IMR-90 (cell line): ENCODE results near the gene EXOC3L4. TPM values are rescaled to one million over a fixed set of nuclear protein-coding genes. Genes with fewer than 3 reads are reported as not detected.

Experiments used
- ATAC-seq: fragments of 200-7000 bp; cut with Tn5 transposase; 2 replicates; pipeline ENCODE4 v1.9.1; 2020; ENCODE audit warnings: low read depth, mild to moderate bottlenecking, moderate library complexity
- BruUV-seq: library from RNA; stranded (reverse); fragments of 400-500 nt; replicated peaks from 2 replicates; lab custom pipeline; 2021; lab: Mats Ljungman, UMichigan
- CTCF ChIA-PET: fragments of 300-600 bp; formaldehyde crosslinking; extraction: SDS; loops from one replicate; lab custom pipeline; 2021; ENCODE audit warnings: antibody characterized with exemption; lab: Yijun Ruan, JAX
- POLR2A ChIA-PET: fragments of 300-600 bp; sonication (Branson Sonifier 250); formaldehyde crosslinking; loops from one replicate; lab custom pipeline; 2022; ENCODE audit warnings: antibody characterized with exemption; ENCODE audit not compliant: unreplicated experiment; lab: Charles Lee
- DNase-seq: peaks from one replicate; pipeline ENCODE4 v3.0.0; 2013
- H2AFZ ChIP-seq: replicated peaks from 2 replicates; pipeline ENCODE3; 2013; ENCODE audit warnings: low read length, mild to moderate bottlenecking; ENCODE audit not compliant: poor library complexity
- H2AK5ac ChIP-seq: 2 replicates; pipeline ENCODE4 v1.6.1; 2013; ENCODE audit warnings: low read depth, low read length, inconsistent platforms
- H2AK9ac ChIP-seq: replicated peaks from 2 replicates; pipeline ENCODE3; 2013; ENCODE audit warnings: mild to moderate bottlenecking, low read depth, low read length, moderate library complexity; ENCODE audit not compliant: poor library complexity
- H2BK120ac ChIP-seq: 2 replicates; pipeline ENCODE4 v1.6.1; 2013; ENCODE audit warnings: low read depth, low read length, inconsistent platforms
- H2BK15ac ChIP-seq: 3 replicates; pipeline ENCODE4 v1.6.1; 2013; ENCODE audit warnings: low read depth, low read length, inconsistent platforms
- H2BK20ac ChIP-seq: 2 replicates; pipeline ENCODE4 v1.6.1; 2013; ENCODE audit warnings: low read depth, mild to moderate bottlenecking, inconsistent platforms, low read length, moderate library complexity
- H2BK5ac ChIP-seq: 2 replicates; pipeline ENCODE4 v1.6.1; 2013; ENCODE audit warnings: mild to moderate bottlenecking, low read depth, low read length, inconsistent platforms; ENCODE audit not compliant: poor library complexity, severe bottlenecking
- H3K14ac ChIP-seq: replicated peaks from 2 replicates; pipeline ENCODE4 v1.6.1; 2013; ENCODE audit warnings: low read depth, low read length, inconsistent platforms
- H3K18ac ChIP-seq: 2 replicates; pipeline ENCODE4 v1.6.1; 2013; ENCODE audit warnings: low read depth, low read length, control low read depth
- H3K23ac ChIP-seq: 2 replicates; pipeline ENCODE4 v1.6.1; 2013; ENCODE audit warnings: low read depth, low read length, inconsistent platforms
- H3K27ac ChIP-seq: 2 replicates; pipeline ENCODE4 v1.5.1; 2013; ENCODE audit warnings: mild to moderate bottlenecking, control low read depth, low read length; ENCODE audit not compliant: insufficient read depth
- H3K27me3 ChIP-seq: 2 replicates; pipeline ENCODE4 v1.6.1; 2013; ENCODE audit warnings: low read length; ENCODE audit not compliant: control insufficient read depth, insufficient read depth
- H3K36me3 ChIP-seq: 2 replicates; pipeline ENCODE4 v1.6.1; 2013; ENCODE audit warnings: low read length, mixed read lengths; ENCODE audit not compliant: control insufficient read depth, insufficient read depth
- H3K4ac ChIP-seq: 2 replicates; pipeline ENCODE4 v1.6.1; 2013; ENCODE audit warnings: low read depth, low read length, inconsistent platforms
- H3K4me1 ChIP-seq: 2 replicates; pipeline ENCODE4 v1.6.1; 2013; ENCODE audit warnings: low read length, mixed read lengths; ENCODE audit not compliant: control insufficient read depth, insufficient read depth
- H3K4me2 ChIP-seq: 2 replicates; pipeline ENCODE4 v1.6.1; 2013; ENCODE audit warnings: low read depth, mild to moderate bottlenecking, control low read depth, low read length, moderate library complexity
- H3K4me3 ChIP-seq: 2 replicates; pipeline ENCODE4 v1.5.1; 2013; ENCODE audit warnings: low read depth, mild to moderate bottlenecking, control low read depth, low read length, moderate library complexity; ENCODE audit not compliant: insufficient read depth
- H3K56ac ChIP-seq: 2 replicates; pipeline ENCODE4 v1.6.1; 2013; ENCODE audit warnings: low read length, inconsistent platforms; ENCODE audit not compliant: insufficient read depth; ENCODE audit errors: extremely low read depth
- H3K79me1 ChIP-seq, 2 experiments: 2 replicates each; pipeline ENCODE4 v1.6.1; 2013; ENCODE audit warnings: low read length in 2 of 2, inconsistent platforms in 1 of 2, low read depth in 1 of 2
- H3K9ac ChIP-seq: 2 replicates; pipeline ENCODE4 v1.6.1; 2013; ENCODE audit warnings: low read depth, low read length, control low read depth
- H3K9me1 ChIP-seq: 2 replicates; pipeline ENCODE4 v1.6.1; 2013; ENCODE audit warnings: low read length, inconsistent platforms; ENCODE audit not compliant: insufficient read depth
- H3K9me3 ChIP-seq: 2 replicates; pipeline ENCODE4 v1.6.1; 2013; ENCODE audit warnings: low read length; ENCODE audit not compliant: control insufficient read depth, insufficient read depth
- H4K20me1 ChIP-seq: 2 replicates; pipeline ENCODE4 v1.6.1; 2013; ENCODE audit warnings: low read length, inconsistent platforms; ENCODE audit not compliant: insufficient read depth
- H4K5ac ChIP-seq: 2 replicates; pipeline ENCODE4 v1.6.1; 2013; ENCODE audit warnings: mild to moderate bottlenecking, low read depth, low read length, control low read depth
- H4K8ac ChIP-seq, 2 experiments: 2 replicates each; pipeline ENCODE4 v1.6.1; 2013; ENCODE audit warnings: low read depth in 2 of 2, low read length in 2 of 2, control low read depth in 1 of 2, inconsistent platforms in 1 of 2
- H4K91ac ChIP-seq: 2 replicates; pipeline ENCODE4 v1.6.1; 2013; ENCODE audit warnings: low read depth, low read length, inconsistent platforms; ENCODE audit not compliant: insufficient read depth
- BHLHE40 ChIP-seq: fragments of 150-350 bp; IDR thresholded peaks from 2 replicates; pipeline ENCODE4 v1.6.1; 2016; ENCODE audit warnings: mild to moderate bottlenecking, low read depth, low read length
- CEBPB ChIP-seq: IDR thresholded peaks from 2 replicates; pipeline ENCODE4 v1.6.1; 2012; ENCODE audit warnings: low read depth, low read length, improper control_type of control experiment
- CHD1 ChIP-seq: IDR thresholded peaks from 2 replicates; pipeline ENCODE4 v1.6.1; 2012; ENCODE audit warnings: low read depth, low read length, improper control_type of control experiment
- FOS ChIP-seq: fragments of 150-350 bp; IDR thresholded peaks from 2 replicates; pipeline ENCODE4 v1.6.1; 2016; ENCODE audit warnings: low read depth, low read length
- MAFK ChIP-seq: IDR thresholded peaks from 2 replicates; pipeline ENCODE4 v1.6.1; 2012; ENCODE audit warnings: low read depth, low read length, improper control_type of control experiment
- MAZ ChIP-seq: IDR thresholded peaks from 2 replicates; pipeline ENCODE4 v1.6.1; 2012; ENCODE audit warnings: low read depth, mild to moderate bottlenecking, low read length, improper control_type of control experiment, moderate library complexity, borderline replicate concordance
- NFE2L2 ChIP-seq: fragments of 150-350 bp; IDR thresholded peaks from 2 replicates; pipeline ENCODE4 v1.6.1; 2016; ENCODE audit warnings: low read depth, mild to moderate bottlenecking, low read length
- POLR2A ChIP-seq: IDR thresholded peaks from 2 replicates; pipeline ENCODE4 v1.6.1; 2012; ENCODE audit warnings: mild to moderate bottlenecking, low read depth, low read length
- RAD21 ChIP-seq: IDR thresholded peaks from 2 replicates; pipeline ENCODE4 v1.6.1; 2012; ENCODE audit warnings: low read length, improper control_type of control experiment
- RCOR1 ChIP-seq: IDR thresholded peaks from 2 replicates; pipeline ENCODE4 v1.6.1; 2012; ENCODE audit warnings: mild to moderate bottlenecking, low read length, improper control_type of control experiment; ENCODE audit not compliant: insufficient replicate concordance
- RFX5 ChIP-seq: IDR thresholded peaks from 2 replicates; pipeline ENCODE4 v1.8.0; 2012; ENCODE audit warnings: low read depth, mild to moderate bottlenecking, low read length, moderate library complexity
- SMC3 ChIP-seq: fragments of 150-350 bp; IDR thresholded peaks from 2 replicates; pipeline ENCODE4 v1.6.1; 2016; ENCODE audit warnings: low read depth, mild to moderate bottlenecking, antibody characterized with exemption, low read length, moderate library complexity
- WGBS, 2 experiments: methylation state at CpG; one replicate each; pipeline versions ENCODE4 v1.1.5 to v1.1.7; 2013; ENCODE audit warnings: missing lambda C conversion rate in 2 of 2; ENCODE audit not compliant: insufficient read length in 1 of 2; ENCODE audit errors: extremely low coverage in 2 of 2; 5-methylcytosine and 5-hydroxymethylcytosine counted together
- dilution Hi-C: fragments of 300-500 bp; cut with HindIII; formaldehyde crosslinking; loops from one replicate; pipeline ENCODE4 v1.14.3; 2018; ENCODE audit warnings: low sequenced_read_pairs; ENCODE audit not compliant: unreplicated experiment
- in situ Hi-C: fragments of 300-500 bp; cut with MboI; formaldehyde crosslinking; loops from 3 replicates; pipeline ENCODE4 v1.14.3; 2019; ENCODE audit warnings: low sequenced_read_pairs, inconsistent platforms, mixed read lengths
- intact Hi-C: fragments of 100-400 bp; cut with micrococcal nuclease; formaldehyde crosslinking; loops from 2 replicates; pipeline ENCODE4 v1.10.0; 2022
- polyA plus RNA-seq, 3 experiments: library from polyadenylated mRNA; depleted of rRNA; stranded (reverse); fragments of >200 nt; gene quantifications; 2 replicates each; pipeline ENCODE4 v1.2.3, GENCODE V29; 2012; ENCODE audit warnings: low replicate concordance in 1 of 3
- total RNA-seq: library from RNA; depleted of rRNA; stranded (reverse); fragments of >200 nt; gene quantifications from 2 replicates; pipeline ENCODE4 v1.2.3, GENCODE V29; 2012
- TF ChIP-seq, protein P1 (sequence below): fragments of 150-350 bp; IDR thresholded peaks from 2 replicates; pipeline ENCODE4 v1.6.1; 2017; ENCODE audit warnings: mild to moderate bottlenecking, antibody characterized with exemption, low read length, low read depth
- TF ChIP-seq, protein P2 (sequence below): fragments of 150-350 bp; IDR thresholded peaks from 2 replicates; pipeline ENCODE4 v1.6.1; 2016; ENCODE audit warnings: low read depth, mild to moderate bottlenecking, low read length, moderate library complexity, borderline replicate concordance
- TF ChIP-seq, protein P3 (sequence below): conservative IDR thresholded peaks from 2 replicates; pipeline ENCODE4 v1.5.1; 2012; ENCODE audit warnings: mild to moderate bottlenecking, low read depth, low read length, improper control_type of control experiment

Gene EXOC3L4
- total and polyA plus RNA-seq, 2 of the 4 experiments (the other 2 are of a cell fraction) = not detected

DNA sequence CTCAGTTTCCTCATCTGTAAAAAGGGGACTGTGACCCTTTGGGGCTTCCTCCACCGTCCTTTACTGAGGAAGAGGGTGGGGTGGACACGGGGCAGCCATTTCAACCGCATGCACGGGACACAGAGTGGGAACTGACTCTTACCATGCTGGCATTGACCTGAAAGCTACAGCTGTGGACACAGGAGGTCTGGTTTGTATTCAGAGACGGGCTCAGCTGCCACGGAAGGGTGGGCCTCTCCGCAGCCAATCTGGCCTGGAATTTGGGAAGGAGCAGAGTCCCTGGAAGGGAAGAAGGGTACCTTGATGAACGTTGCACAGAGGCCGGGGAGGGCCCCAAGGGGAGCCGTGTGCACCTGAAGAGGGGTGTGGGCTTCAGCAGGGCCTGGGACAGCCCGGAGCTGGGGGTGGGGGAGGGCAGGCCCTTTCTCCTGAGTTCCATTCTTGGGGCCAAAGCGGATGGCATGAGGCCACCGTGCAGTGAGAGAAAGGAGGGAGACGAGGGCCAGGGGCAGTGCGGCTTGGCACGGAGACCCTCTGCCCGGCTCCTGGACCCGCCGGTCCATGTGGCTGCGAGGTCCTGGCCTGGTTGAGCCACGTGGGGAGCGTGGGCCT, 43.3 kb downstream of the EXOC3L4 start:
- no peaks in the 10 kb centered on the region for H3K9me3 ChIP-seq
- H2AK9ac ChIP-seq = no peak overlapping the region
- 0 out of 2 replicates have a peak overlapping the region, but pooled peaks have one; percentile 24 for H2BK20ac ChIP-seq
- intact Hi-C loops (no loop called here), dilution Hi-C loops (no loop called here), in situ Hi-C loops (no loop called here)
- H2AFZ ChIP-seq = peak overlapping the region; percentile 38
- no peak for ATAC-seq
- H2BK5ac ChIP-seq = no peak overlapping the region
- CTCF ChIA-PET = interaction anchor here (1.3 kb wide), 1 partner anchor 33 kb away, joined by 5 read pairs; no protein-coding TSS in a partner anchor
- peak overlapping the region; percentile 39 for H4K91ac ChIP-seq
- no peak overlapping the region for H3K27ac ChIP-seq
- peaks cover 7% of the 10 kb centered on the region for H3K9me1 ChIP-seq
- no peak for DNase-seq
- BruUV-seq = no TSS peak
- H2BK15ac ChIP-seq = peak overlapping the region; percentile 6; the same call in 1 of the 3 replicates
- peaks cover 6% of the 10 kb centered on the region; the same call in 1 of the 2 replicates for H3K27me3 ChIP-seq
- POLR2A ChIA-PET = interaction anchor here (0.6 kb wide), 1 partner anchor 197 kb away, joined by 4 read pairs; no protein-coding TSS in a partner anchor
- peak overlapping the region; percentile 44; the same call in 1 of the 2 replicates for H2BK120ac ChIP-seq
- no peak overlapping the region for H3K14ac ChIP-seq
- no peak overlapping the region for H3K23ac ChIP-seq
- H2AK5ac ChIP-seq = peak overlapping the region; percentile 70; the same call in 1 of the 2 replicates
- H3K18ac ChIP-seq = no peak overlapping the region
- no peaks in the 10 kb centered on the region for H3K79me1 ChIP-seq
- H3K56ac ChIP-seq = no peak overlapping the region
- H4K20me1 ChIP-seq = no peaks in the 10 kb centered on the region
- no peak overlapping the region for H3K9ac ChIP-seq
- H3K4ac ChIP-seq = peak overlapping the region; percentile 70
- peak overlapping the region in 1 of 2 experiments; percentile 17; a peak in 1 of 4 replicates for H4K8ac ChIP-seq
- no peak overlapping the region for H3K4me2 ChIP-seq
- WGBS, 2 experiments = 91% methylated on average over 9 of the region's 22 CpGs; no CpG with 5 or more reads in 1 of the 2 experiments
- no peaks in the 10 kb centered on the region for H3K36me3 ChIP-seq
- H3K4me3 ChIP-seq = no peak overlapping the region
- no peak overlapping the region for H4K5ac ChIP-seq
- H3K4me1 ChIP-seq = peaks cover 5% of the 10 kb centered on the region
- no peak for TF ChIP-seq NFE2L2
- TF ChIP-seq POLR2A = no peak
- no peak for TF ChIP-seq RFX5
- TF ChIP-seq RCOR1 = no peak
- TF ChIP-seq, protein P1, sequence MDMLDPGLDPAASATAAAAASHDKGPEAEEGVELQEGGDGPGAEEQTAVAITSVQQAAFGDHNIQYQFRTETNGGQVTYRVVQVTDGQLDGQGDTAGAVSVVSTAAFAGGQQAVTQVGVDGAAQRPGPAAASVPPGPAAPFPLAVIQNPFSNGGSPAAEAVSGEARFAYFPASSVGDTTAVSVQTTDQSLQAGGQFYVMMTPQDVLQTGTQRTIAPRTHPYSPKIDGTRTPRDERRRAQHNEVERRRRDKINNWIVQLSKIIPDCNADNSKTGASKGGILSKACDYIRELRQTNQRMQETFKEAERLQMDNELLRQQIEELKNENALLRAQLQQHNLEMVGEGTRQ = no peak
- no peak for TF ChIP-seq BHLHE40
- TF ChIP-seq, protein P2, sequence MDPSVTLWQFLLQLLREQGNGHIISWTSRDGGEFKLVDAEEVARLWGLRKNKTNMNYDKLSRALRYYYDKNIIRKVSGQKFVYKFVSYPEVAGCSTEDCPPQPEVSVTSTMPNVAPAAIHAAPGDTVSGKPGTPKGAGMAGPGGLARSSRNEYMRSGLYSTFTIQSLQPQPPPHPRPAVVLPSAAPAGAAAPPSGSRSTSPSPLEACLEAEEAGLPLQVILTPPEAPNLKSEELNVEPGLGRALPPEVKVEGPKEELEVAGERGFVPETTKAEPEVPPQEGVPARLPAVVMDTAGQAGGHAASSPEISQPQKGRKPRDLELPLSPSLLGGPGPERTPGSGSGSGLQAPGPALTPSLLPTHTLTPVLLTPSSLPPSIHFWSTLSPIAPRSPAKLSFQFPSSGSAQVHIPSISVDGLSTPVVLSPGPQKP = no peak
- no peak for TF ChIP-seq CEBPB
- TF ChIP-seq MAZ = no peak
- no peak for TF ChIP-seq FOS
- TF ChIP-seq RAD21 = no peak
- no peak for TF ChIP-seq MAFK
- TF ChIP-seq CHD1 = no peak
- TF ChIP-seq, protein P3, sequence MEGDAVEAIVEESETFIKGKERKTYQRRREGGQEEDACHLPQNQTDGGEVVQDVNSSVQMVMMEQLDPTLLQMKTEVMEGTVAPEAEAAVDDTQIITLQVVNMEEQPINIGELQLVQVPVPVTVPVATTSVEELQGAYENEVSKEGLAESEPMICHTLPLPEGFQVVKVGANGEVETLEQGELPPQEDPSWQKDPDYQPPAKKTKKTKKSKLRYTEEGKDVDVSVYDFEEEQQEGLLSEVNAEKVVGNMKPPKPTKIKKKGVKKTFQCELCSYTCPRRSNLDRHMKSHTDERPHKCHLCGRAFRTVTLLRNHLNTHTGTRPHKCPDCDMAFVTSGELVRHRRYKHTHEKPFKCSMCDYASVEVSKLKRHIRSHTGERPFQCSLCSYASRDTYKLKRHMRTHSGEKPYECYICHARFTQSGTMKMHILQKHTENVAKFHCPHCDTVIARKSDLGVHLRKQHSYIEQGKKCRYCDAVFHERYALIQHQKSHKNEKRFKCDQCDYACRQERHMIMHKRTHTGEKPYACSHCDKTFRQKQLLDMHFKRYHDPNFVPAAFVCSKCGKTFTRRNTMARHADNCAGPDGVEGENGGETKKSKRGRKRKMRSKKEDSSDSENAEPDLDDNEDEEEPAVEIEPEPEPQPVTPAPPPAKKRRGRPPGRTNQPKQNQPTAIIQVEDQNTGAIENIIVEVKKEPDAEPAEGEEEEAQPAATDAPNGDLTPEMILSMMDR = no peak
- TF ChIP-seq SMC3 = no peak
